ENCODE results near the gene CEP43. TPM values are rescaled to one million over a fixed set of nuclear protein-coding genes. Genes with fewer than 3 reads are reported as not detected.

Gene CEP43
- total RNA-seq, 1 experiment from 2014 or later = 34.2 TPM

GRCh38 chr6:166969390-166970002 is 29.7 kb upstream of the CEP43 start:
- CTCF ChIA-PET = no interaction called here
- POLR2A ChIA-PET (ENCODE audit: low non-redundant PET) = no interaction called here
- no peaks in the 10 kb centered on the region for H3K36me3 ChIP-seq (ENCODE audit: insufficient read depth, low read length, poor library complexity, severe bottlenecking)
- H3K4me1 ChIP-seq (ENCODE audit: insufficient read depth, low read length, poor library complexity, severe bottlenecking) = no peaks in the 10 kb centered on the region
- DNase-seq (ENCODE audit: low spot score) = no peak
- H3K27ac ChIP-seq (ENCODE audit: low read depth, low read length, poor library complexity, severe bottlenecking) = no peak overlapping the region
- peaks cover 6% of the 10 kb centered on the region for H3K9me3 ChIP-seq (ENCODE audit: low read depth, low read length, poor library complexity, severe bottlenecking)
- H3K4me3 ChIP-seq (ENCODE audit: low read depth, low read length, poor library complexity, severe bottlenecking) = no peak overlapping the region
- H3K27me3 ChIP-seq (replicated peaks; ENCODE audit: insufficient read depth, low read depth, low read length, poor library complexity) = no peaks in the 10 kb centered on the region
- intact Hi-C loops (cut with micrococcal nuclease; ENCODE audit: unreplicated experiment) = no loop called here
- TF ChIP-seq EZH2 (IDR thresholded peaks at IDR 0.05; ENCODE audit: borderline replicate concordance, low read depth, low read length, poor library complexity, severe bottlenecking) (no peak), CTCF (conservative IDR thresholded peaks at IDR 0.05; ENCODE audit: low read depth, low read length) (no peak)
- BruUV-seq (replicated peaks) = no TSS peak

DNA sequence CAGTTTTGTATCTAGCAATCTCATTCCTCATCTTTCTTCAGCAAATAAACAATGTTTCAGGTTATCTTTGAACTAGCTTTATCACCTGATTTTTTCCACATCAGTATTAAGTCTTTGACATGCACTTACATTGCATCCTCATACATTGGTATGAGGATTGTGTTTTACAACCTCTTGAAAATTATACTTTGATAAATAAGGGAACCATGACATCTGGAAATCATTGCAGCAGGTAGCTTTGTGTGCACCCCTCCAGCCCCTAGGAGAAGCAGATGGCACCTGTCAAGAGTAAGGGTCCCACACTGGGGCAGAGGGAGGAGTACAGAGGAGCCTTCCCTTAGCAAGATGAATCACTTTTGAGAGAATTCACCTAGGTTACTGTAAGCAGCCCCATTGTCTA is 29.1 kb upstream of the CEP43 start:
- no peak for DNase-seq (ENCODE audit: low spot score)
- H3K4me1 ChIP-seq (ENCODE audit: insufficient read depth, low read length, poor library complexity, severe bottlenecking) = no peaks in the 10 kb centered on the region
- H3K4me3 ChIP-seq (ENCODE audit: low read depth, low read length, poor library complexity, severe bottlenecking) = no peak overlapping the region
- POLR2A ChIA-PET (ENCODE audit: low non-redundant PET) = no interaction called here
- CTCF ChIA-PET = no interaction called here
- no peaks in the 10 kb centered on the region for H3K36me3 ChIP-seq (ENCODE audit: insufficient read depth, low read length, poor library complexity, severe bottlenecking)
- no peaks in the 10 kb centered on the region for H3K27me3 ChIP-seq (replicated peaks; ENCODE audit: insufficient read depth, low read depth, low read length, poor library complexity)
- peaks cover 6% of the 10 kb centered on the region for H3K9me3 ChIP-seq (ENCODE audit: low read depth, low read length, poor library complexity, severe bottlenecking)
- no peak for TF ChIP-seq CTCF (conservative IDR thresholded peaks at IDR 0.05; ENCODE audit: low read depth, low read length)
- no peak for TF ChIP-seq EZH2 (IDR thresholded peaks at IDR 0.05; ENCODE audit: borderline replicate concordance, low read depth, low read length, poor library complexity, severe bottlenecking)
- no TSS peak for BruUV-seq (replicated peaks)
- H3K27ac ChIP-seq (ENCODE audit: low read depth, low read length, poor library complexity, severe bottlenecking) = no peak overlapping the region
- intact Hi-C loops (cut with micrococcal nuclease; ENCODE audit: unreplicated experiment) = no loop called here

DNA sequence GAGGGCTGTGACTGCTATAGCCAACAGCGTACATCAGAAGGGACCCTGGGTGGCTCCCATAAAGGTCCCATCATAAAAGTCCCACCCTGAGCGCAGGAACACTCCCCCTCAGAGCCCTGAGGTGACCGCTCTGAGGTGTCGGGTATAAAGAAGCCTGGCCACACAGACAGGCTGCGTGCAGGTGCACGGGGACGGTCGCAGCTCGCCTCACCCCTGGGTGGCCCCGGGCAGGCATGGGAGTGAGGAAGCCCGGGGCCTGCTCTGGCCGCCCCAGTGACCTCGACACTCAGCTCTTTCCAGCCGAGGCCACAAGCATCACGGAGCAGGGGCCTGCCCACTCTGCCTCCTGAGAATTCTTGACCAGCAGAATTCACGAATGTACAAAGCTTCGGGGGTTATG is 28.4 kb upstream of the CEP43 start:
- H3K36me3 ChIP-seq (ENCODE audit: insufficient read depth, low read length, poor library complexity, severe bottlenecking) = no peaks in the 10 kb centered on the region
- H3K4me1 ChIP-seq (ENCODE audit: insufficient read depth, low read length, poor library complexity, severe bottlenecking) = no peaks in the 10 kb centered on the region
- DNase-seq (ENCODE audit: low spot score) = no peak
- ChIA-PET CTCF (no interaction called here), POLR2A (ENCODE audit: low non-redundant PET) (no interaction called here)
- no peak for TF ChIP-seq CTCF (conservative IDR thresholded peaks at IDR 0.05; ENCODE audit: low read depth, low read length)
- no peak for TF ChIP-seq EZH2 (IDR thresholded peaks at IDR 0.05; ENCODE audit: borderline replicate concordance, low read depth, low read length, poor library complexity, severe bottlenecking)
- BruUV-seq (replicated peaks) = no TSS peak
- intact Hi-C loops (cut with micrococcal nuclease; ENCODE audit: unreplicated experiment) = no loop called here
- H3K27me3 ChIP-seq (replicated peaks; ENCODE audit: insufficient read depth, low read depth, low read length, poor library complexity) = no peaks in the 10 kb centered on the region
- no peak overlapping the region for H3K27ac ChIP-seq (ENCODE audit: low read depth, low read length, poor library complexity, severe bottlenecking)
- H3K9me3 ChIP-seq (ENCODE audit: low read depth, low read length, poor library complexity, severe bottlenecking) = peaks cover 6% of the 10 kb centered on the region
- no peak overlapping the region for H3K4me3 ChIP-seq (ENCODE audit: low read depth, low read length, poor library complexity, severe bottlenecking)

Measured in A673 (cell line).